Measurements from ENCODE around the gene LAMA2. TPM values are rescaled to one million over a fixed set of nuclear protein-coding genes. Genes with fewer than 3 reads are reported as not detected.

The LAMA2 gene
- total and polyA plus RNA-seq, 2 of the 8 experiments (the other 6 are each of a cell fraction or from before 2014, with no cell fraction given), result 1.3 to 3.8 TPM

DNA sequence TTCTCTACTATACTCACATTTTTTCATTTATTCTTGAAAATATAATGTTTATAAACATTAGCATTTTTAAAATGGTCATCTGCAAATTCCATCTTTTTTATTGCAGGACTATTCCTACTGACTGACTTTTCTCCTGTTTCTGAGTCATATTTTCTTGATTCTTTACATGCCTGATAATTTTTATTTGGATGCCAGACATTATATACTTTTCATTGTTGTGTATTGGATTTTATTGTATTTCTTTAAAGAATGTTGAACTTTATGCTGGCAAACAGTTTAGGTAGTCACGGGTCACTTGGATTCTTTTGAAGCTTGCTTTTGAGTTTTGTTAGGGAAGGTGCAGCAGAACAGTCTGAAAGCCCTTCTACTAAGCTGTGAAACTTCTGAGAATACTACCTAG is 423.9 kb downstream of the LAMA2 start (continued):
- TF ChIP-seq JUN (IDR thresholded peaks at IDR 0.05; ENCODE audit: low read depth, low read length) (no peak), RFX5 (IDR thresholded peaks at IDR 0.05; ENCODE audit: borderline replicate concordance, low read depth, low read length) (no peak), GABPA (IDR thresholded peaks at IDR 0.05; ENCODE audit: borderline replicate concordance, insufficient read depth, low read length) (no peak), HDAC6 (IDR thresholded peaks at IDR 0.05; ENCODE audit: low read depth, low read length) (no peak)
